Neural cell (in vitro differentiated cells): Measurements from ENCODE around the gene ADARB2.

Source experiments
- CTCF ChIP-seq: fragments of 450-650 bp; IDR thresholded peaks from 2 replicates; pipeline ENCODE4 v1.5.1; 2014; ENCODE audit warnings: antibody characterized with exemption, mild to moderate bottlenecking, moderate library complexity; ENCODE audit not compliant: poor library complexity, severe bottlenecking
- EP300 ChIP-seq: fragments of 450-650 bp; conservative IDR thresholded peaks from 2 replicates; pipeline ENCODE4 v1.6.1; 2014; ENCODE audit warnings: antibody characterized with exemption, mild to moderate bottlenecking, moderate library complexity; ENCODE audit not compliant: poor library complexity, severe bottlenecking
- EZH2 ChIP-seq: fragments of 200-600, 300-800 bp; shearing (Covaris generic), sonication (generic); IDR thresholded peaks from 2 replicates; pipeline ENCODE4 v1.6.1; 2014; ENCODE audit warnings: antibody characterized with exemption, low read length, borderline replicate concordance, mild to moderate bottlenecking; ENCODE audit not compliant: insufficient read depth, poor library complexity, severe bottlenecking
- POLR2AphosphoS5 ChIP-seq: IDR thresholded peaks from 2 replicates; pipeline ENCODE4 v1.6.1; 2012
- RAD21 ChIP-seq: fragments of 450-650 bp; conservative IDR thresholded peaks from 2 replicates; pipeline ENCODE4 v1.6.1; 2014; ENCODE audit warnings: antibody characterized with exemption, mild to moderate bottlenecking, moderate library complexity
- REST ChIP-seq: IDR thresholded peaks from 2 replicates; pipeline ENCODE4 v1.6.1; 2012; ENCODE audit warnings: borderline replicate concordance

DNA sequence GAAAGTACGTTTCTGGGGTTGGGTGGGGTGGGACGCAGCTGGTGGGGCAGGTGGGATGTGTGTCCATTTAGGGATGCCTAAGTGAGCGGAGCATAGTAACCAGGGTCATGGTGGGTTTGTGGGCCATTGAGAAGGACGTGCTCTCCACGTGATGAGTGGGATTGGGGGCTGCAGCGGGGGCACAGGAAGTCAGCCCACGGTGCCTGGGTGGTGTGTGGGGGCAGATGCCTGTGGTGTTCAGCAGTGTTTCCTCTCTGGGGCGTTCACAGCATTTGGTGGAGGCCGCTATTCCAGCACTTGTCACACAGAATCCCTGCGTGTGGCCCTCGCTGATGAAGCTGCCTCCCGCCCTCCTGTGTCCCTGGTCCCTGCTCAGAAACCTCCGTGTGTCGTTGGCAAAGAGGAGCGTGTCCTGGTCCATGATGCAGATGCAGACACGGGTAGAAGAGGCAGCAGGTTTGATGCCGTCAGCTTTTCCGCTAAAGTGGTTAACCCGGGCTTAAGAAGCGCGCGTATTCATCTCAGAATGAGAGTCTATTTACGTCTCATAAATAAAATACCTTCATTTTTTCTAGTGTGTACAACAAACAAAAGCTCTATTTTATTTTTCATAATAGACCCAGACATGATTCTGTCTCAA lies 274.2 kb downstream of the ADARB2 start:
- TF ChIP-seq EZH2 (no peak), CTCF (no peak), EP300 (no peak), POLR2AphosphoS5 (no peak), RAD21 (no peak), REST (no peak)
